ENCODE measurements around the gene TRIM67. TPM values are rescaled to one million over a fixed set of nuclear protein-coding genes. Genes with fewer than 3 reads are reported as not detected.

TRIM67 gene
- total and polyA plus RNA-seq, 9 of the 15 experiments (the other 6 are each of a cell fraction or from before 2014, with no cell fraction given) = 0.04 to 0.60 (median 0.31) TPM

DNA sequence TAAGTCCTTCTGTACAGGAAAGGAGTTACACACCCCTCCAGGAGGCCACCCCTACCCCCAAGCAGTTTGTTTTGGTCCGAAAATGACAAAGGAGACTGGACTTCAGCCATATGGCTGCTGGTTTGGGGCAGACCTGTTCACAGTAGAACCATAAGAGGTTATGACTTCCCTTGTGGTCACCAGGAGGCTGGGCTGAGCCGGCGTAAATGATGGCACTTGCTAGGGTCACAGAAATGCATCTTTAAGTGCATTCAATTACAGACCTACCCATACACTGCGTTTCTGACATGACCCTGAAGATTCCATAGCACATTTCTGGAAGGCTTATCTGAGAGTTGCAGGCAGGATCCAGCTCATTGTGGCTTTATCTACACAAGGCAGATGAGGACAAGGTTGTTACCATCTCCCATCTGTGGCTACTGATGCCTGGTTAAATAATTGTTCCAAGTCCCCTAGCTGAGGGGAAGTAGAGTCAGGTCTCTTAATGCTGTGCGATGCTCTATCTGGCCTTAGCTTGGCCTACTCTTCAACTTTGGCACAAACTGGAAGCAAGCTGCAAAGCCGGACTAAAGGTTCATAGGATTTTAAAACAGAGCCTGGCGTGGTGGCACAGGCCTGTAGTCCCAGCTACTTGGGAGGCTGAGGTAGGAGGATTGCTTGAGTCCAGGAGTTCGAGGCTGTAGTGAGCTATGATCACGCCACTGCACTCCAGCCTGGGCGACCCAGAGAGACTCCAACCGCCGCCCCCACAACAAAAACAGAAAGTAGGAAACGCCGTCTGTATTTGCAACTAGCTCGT is 1.7 kb upstream of the TRIM67 start (continued):
- TF ChIP-seq, protein P1, sequence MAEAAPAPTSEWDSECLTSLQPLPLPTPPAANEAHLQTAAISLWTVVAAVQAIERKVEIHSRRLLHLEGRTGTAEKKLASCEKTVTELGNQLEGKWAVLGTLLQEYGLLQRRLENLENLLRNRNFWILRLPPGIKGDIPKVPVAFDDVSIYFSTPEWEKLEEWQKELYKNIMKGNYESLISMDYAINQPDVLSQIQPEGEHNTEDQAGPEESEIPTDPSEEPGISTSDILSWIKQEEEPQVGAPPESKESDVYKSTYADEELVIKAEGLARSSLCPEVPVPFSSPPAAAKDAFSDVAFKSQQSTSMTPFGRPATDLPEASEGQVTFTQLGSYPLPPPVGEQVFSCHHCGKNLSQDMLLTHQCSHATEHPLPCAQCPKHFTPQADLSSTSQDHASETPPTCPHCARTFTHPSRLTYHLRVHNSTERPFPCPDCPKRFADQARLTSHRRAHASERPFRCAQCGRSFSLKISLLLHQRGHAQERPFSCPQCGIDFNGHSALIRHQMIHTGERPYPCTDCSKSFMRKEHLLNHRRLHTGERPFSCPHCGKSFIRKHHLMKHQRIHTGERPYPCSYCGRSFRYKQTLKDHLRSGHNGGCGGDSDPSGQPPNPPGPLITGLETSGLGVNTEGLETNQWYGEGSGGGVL (CRISPR knock-in tag; IDR thresholded peaks at IDR 0.05) = no peak
- TF ChIP-seq FOXK2 (conservative IDR thresholded peaks at IDR 0.05 in 1 of 2, IDR thresholded peaks at IDR 0.05 in 1 of 2; ENCODE audit: low read depth in 2 of 2) (peak; percentile 70 to 74), STAT5A (IDR thresholded peaks at IDR 0.05; ENCODE audit: borderline replicate concordance, low read length) (peak; percentile 96), CHCHD3 (CRISPR knock-in tag; IDR thresholded peaks at IDR 0.05) (no peak), SUPT5H (IDR thresholded peaks at IDR 0.05) (no peak), PRMT5 (CRISPR knock-in tag; IDR thresholded peaks at IDR 0.05) (no peak), TCF7L2 (IDR thresholded peaks at IDR 0.05; ENCODE audit: low read depth, low read length) (no peak; the same call in 1 of the 2 replicates), CBX8 (IDR thresholded peaks at IDR 0.05; ENCODE audit: borderline replicate concordance, extremely low read depth, low read depth, low read length, poor library complexity, severe bottlenecking) (no peak), ZNF282 (CRISPR knock-in tag; IDR thresholded peaks at IDR 0.05) (no peak), ZNF274 (IDR thresholded peaks at IDR 0.05; ENCODE audit: borderline replicate concordance, low read depth, low read length) (peak; percentile 64; the same call in 1 of the 2 replicates), KDM5B (IDR thresholded peaks at IDR 0.05; ENCODE audit: insufficient replicate concordance, low read depth, low read length) (no peak), E2F3 (CRISPR knock-in tag; IDR thresholded peaks at IDR 0.05) (no peak), ZKSCAN8 (CRISPR knock-in tag; IDR thresholded peaks at IDR 0.05) (peak; percentile 91), ZNF184 (CRISPR knock-in tag; IDR thresholded peaks at IDR 0.05) (no peak)
- TF ChIP-seq, protein P2, sequence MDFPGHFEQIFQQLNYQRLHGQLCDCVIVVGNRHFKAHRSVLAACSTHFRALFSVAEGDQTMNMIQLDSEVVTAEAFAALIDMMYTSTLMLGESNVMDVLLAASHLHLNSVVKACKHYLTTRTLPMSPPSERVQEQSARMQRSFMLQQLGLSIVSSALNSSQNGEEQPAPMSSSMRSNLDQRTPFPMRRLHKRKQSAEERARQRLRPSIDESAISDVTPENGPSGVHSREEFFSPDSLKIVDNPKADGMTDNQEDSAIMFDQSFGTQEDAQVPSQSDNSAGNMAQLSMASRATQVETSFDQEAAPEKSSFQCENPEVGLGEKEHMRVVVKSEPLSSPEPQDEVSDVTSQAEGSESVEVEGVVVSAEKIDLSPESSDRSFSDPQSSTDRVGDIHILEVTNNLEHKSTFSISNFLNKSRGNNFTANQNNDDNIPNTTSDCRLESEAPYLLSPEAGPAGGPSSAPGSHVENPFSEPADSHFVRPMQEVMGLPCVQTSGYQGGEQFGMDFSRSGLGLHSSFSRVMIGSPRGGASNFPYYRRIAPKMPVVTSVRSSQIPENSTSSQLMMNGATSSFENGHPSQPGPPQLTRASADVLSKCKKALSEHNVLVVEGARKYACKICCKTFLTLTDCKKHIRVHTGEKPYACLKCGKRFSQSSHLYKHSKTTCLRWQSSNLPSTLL (IDR thresholded peaks at IDR 0.05) = no peak; the same call in 1 of the 2 replicates
- TF ChIP-seq, protein P3, sequence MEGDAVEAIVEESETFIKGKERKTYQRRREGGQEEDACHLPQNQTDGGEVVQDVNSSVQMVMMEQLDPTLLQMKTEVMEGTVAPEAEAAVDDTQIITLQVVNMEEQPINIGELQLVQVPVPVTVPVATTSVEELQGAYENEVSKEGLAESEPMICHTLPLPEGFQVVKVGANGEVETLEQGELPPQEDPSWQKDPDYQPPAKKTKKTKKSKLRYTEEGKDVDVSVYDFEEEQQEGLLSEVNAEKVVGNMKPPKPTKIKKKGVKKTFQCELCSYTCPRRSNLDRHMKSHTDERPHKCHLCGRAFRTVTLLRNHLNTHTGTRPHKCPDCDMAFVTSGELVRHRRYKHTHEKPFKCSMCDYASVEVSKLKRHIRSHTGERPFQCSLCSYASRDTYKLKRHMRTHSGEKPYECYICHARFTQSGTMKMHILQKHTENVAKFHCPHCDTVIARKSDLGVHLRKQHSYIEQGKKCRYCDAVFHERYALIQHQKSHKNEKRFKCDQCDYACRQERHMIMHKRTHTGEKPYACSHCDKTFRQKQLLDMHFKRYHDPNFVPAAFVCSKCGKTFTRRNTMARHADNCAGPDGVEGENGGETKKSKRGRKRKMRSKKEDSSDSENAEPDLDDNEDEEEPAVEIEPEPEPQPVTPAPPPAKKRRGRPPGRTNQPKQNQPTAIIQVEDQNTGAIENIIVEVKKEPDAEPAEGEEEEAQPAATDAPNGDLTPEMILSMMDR (IDR thresholded peaks at IDR 0.05 in 2 of 3, conservative IDR thresholded peaks at IDR 0.05 in 1 of 3; ENCODE audit: insufficient read depth in 2 of 3, low read depth in 1 of 3, low read length in 3 of 3) = no peak; a peak in 1 of 6 replicates
- TF ChIP-seq, protein P4, sequence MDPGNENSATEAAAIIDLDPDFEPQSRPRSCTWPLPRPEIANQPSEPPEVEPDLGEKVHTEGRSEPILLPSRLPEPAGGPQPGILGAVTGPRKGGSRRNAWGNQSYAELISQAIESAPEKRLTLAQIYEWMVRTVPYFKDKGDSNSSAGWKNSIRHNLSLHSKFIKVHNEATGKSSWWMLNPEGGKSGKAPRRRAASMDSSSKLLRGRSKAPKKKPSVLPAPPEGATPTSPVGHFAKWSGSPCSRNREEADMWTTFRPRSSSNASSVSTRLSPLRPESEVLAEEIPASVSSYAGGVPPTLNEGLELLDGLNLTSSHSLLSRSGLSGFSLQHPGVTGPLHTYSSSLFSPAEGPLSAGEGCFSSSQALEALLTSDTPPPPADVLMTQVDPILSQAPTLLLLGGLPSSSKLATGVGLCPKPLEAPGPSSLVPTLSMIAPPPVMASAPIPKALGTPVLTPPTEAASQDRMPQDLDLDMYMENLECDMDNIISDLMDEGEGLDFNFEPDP (CRISPR knock-in tag; IDR thresholded peaks at IDR 0.05) = no peak

Data from K562 (cell line).